Endothelial cell of umbilical vein (primary cell): ENCODE measurements around the gene MTFR1L. TPM values are rescaled to one million over a fixed set of nuclear protein-coding genes. Genes with fewer than 3 reads are reported as not detected.

ENCODE experiments used
- BruUV-seq: library from RNA; stranded (reverse); fragments of 400-500 nt; replicated peaks from 2 replicates; lab custom pipeline; 2021; lab: Mats Ljungman, UMichigan
- CTCF ChIA-PET: fragments of 300-600, 350-600 bp; sonication (Branson Sonifier 250); formaldehyde crosslinking; loops from one replicate; lab custom pipeline; 2021; ENCODE audit warnings: antibody characterized with exemption, inconsistent platforms; lab: Charles Lee
- POLR2A ChIA-PET: fragments of 300-600, 350-600 bp; sonication (Branson Sonifier 250); formaldehyde crosslinking; loops from one replicate; lab custom pipeline; 2021; ENCODE audit warnings: antibody characterized with exemption, inconsistent platforms; lab: Charles Lee
- DNase-seq: peaks from one replicate; pipeline ENCODE4 v3.0.0-alpha.2; 2011; ENCODE audit warnings: low read depth, low spot score
- FAIRE-seq: peaks from 2 replicates; lab custom pipeline; 2011; peaks lifted over from hg19 to GRCh38; lab: Jason Lieb, UNC
- H2AFZ ChIP-seq: 2 replicates; pipeline ENCODE4 v1.6.0; 2012; ENCODE audit warnings: low read depth, low read length, control low read depth, inconsistent platforms
- H3K27ac ChIP-seq: 2 replicates; pipeline ENCODE4 v1.5.1; 2011; ENCODE audit warnings: low read depth, mild to moderate bottlenecking, control low read depth, low read length, moderate library complexity; ENCODE audit not compliant: insufficient read depth
- H3K27me3 ChIP-seq, 2 experiments: 2 replicates each; pipeline versions ENCODE4 v1.6.0 to v1.6.1; 2011; ENCODE audit warnings: low read length in 2 of 2, mixed read lengths in 1 of 2; ENCODE audit not compliant: control insufficient read depth in 2 of 2, insufficient read depth in 2 of 2
- H3K36me3 ChIP-seq, 2 experiments: 2 replicates in 1 of 2; 3 replicates in 1 of 2; pipeline ENCODE4 v1.5.1; 2011; ENCODE audit warnings: low read length in 2 of 2, mild to moderate bottlenecking in 1 of 2, moderate library complexity in 1 of 2; ENCODE audit not compliant: control insufficient read depth in 2 of 2, insufficient read depth in 2 of 2; ENCODE audit errors: extremely low read depth in 1 of 2
- H3K4me1 ChIP-seq: 3 replicates; pipeline ENCODE4 v1.5.1; 2011; ENCODE audit warnings: mild to moderate bottlenecking, low read length; ENCODE audit not compliant: control insufficient read depth, insufficient read depth; ENCODE audit errors: extremely low read depth
- H3K4me2 ChIP-seq: 2 replicates; pipeline ENCODE4 v1.6.1; 2011; ENCODE audit warnings: low read length, control low read depth, mixed read lengths; ENCODE audit not compliant: insufficient read depth
- H3K4me3 ChIP-seq, 3 experiments: fragments of 200-600 bp in 1 of 3; sonication (generic), shearing (Covaris generic) in 1 of 3; replicated peaks in 1 of 3; 2 replicates each; pipeline ENCODE4 v1.5.1; 2011 to 2016; ENCODE audit warnings: control low read depth in 3 of 3, low read length in 3 of 3, mild to moderate bottlenecking in 2 of 3, inconsistent platforms in 1 of 3, low read depth in 1 of 3, moderate library complexity in 1 of 3; ENCODE audit not compliant: insufficient read depth in 1 of 3
- H3K79me2 ChIP-seq: 2 replicates; pipeline ENCODE4 v1.6.0; 2012; ENCODE audit warnings: low read length, inconsistent platforms; ENCODE audit not compliant: control insufficient read depth, insufficient read depth
- H3K9ac ChIP-seq: replicated peaks from 2 replicates; pipeline ENCODE3; 2011; ENCODE audit warnings: low read length, control low read depth; ENCODE audit not compliant: insufficient read depth; ENCODE audit errors: extremely low read depth
- H3K9me1 ChIP-seq: replicated peaks from 3 replicates; pipeline ENCODE4 v1.6.0; 2011; ENCODE audit warnings: mild to moderate bottlenecking, low read length; ENCODE audit not compliant: control insufficient read depth, insufficient read depth; ENCODE audit errors: extremely low read depth
- H3K9me3 ChIP-seq: replicated peaks from 2 replicates; pipeline ENCODE4 v1.5.1; 2012; ENCODE audit warnings: low read length, inconsistent platforms; ENCODE audit not compliant: control insufficient read depth, insufficient read depth
- H4K20me1 ChIP-seq: replicated peaks from 2 replicates; pipeline ENCODE3; 2011; ENCODE audit warnings: mild to moderate bottlenecking, low read length; ENCODE audit not compliant: control insufficient read depth, insufficient read depth; ENCODE audit errors: extremely low read depth
- EZH2 ChIP-seq: IDR thresholded peaks from 2 replicates; pipeline ENCODE4 v1.6.1; 2012; ENCODE audit warnings: borderline replicate concordance, low read depth, mild to moderate bottlenecking, moderate library complexity, low read length, inconsistent platforms; ENCODE audit not compliant: severe bottlenecking
- FOS ChIP-seq: IDR thresholded peaks from 2 replicates; pipeline ENCODE4 v1.6.1; 2011; ENCODE audit warnings: mild to moderate bottlenecking, low read length, moderate library complexity, borderline replicate concordance; ENCODE audit not compliant: insufficient read depth
- GATA2 ChIP-seq: IDR thresholded peaks from 2 replicates; pipeline ENCODE4 v1.7.0; 2011; ENCODE audit warnings: low read depth, mild to moderate bottlenecking, moderate library complexity, mixed read lengths, low read length; ENCODE audit not compliant: insufficient read length, insufficient read depth
- JUN ChIP-seq: IDR thresholded peaks from 2 replicates; pipeline ENCODE4 v1.6.1; 2011; ENCODE audit warnings: borderline replicate concordance, low read depth; ENCODE audit not compliant: insufficient read length, insufficient read depth
- MYC ChIP-seq: IDR thresholded peaks from one replicate; pipeline ENCODE4 v1.6.1; 2011; ENCODE audit warnings: mild to moderate bottlenecking, low read depth, low read length
- POLR2A ChIP-seq: IDR thresholded peaks from 2 replicates; pipeline ENCODE4 v1.6.1; 2012; ENCODE audit warnings: low read depth, mild to moderate bottlenecking, control low read depth, low read length
- POLR2AphosphoS5 ChIP-seq: IDR thresholded peaks from 2 replicates; pipeline ENCODE4 v1.6.1; 2012; ENCODE audit warnings: low read depth, mild to moderate bottlenecking, control low read depth, low read length, moderate library complexity; ENCODE audit not compliant: insufficient read depth
- dilution Hi-C: fragments of 300-500 bp; cut with MboI; formaldehyde crosslinking; loops from one replicate; pipeline ENCODE4 v1.15.0; 2019; ENCODE audit warnings: low sequenced_read_pairs; ENCODE audit not compliant: extremely low pct_ligation_motif_present
- intact Hi-C: fragments of 100-400 bp; cut with micrococcal nuclease; formaldehyde crosslinking; loops from one replicate; pipeline ENCODE4 v1.10.0; 2022
- polyA plus RNA-seq, 4 experiments: library from polyadenylated mRNA; depleted of rRNA in 3 of 4; stranded (reverse) in 3 of 4; unstranded in 1 of 4; fragments of >200 nt; gene quantifications; 2 replicates each; pipeline versions ENCODE4 v1.2.1 to v1.2.3, GENCODE V29; 2011 to 2012; ENCODE audit warnings: missing spikeins in 1 of 4
- total RNA-seq: library from RNA; stranded (reverse); gene quantifications from 2 replicates; pipeline ENCODE4 v1.2.3, GENCODE V29; 2021
- TF ChIP-seq, protein P1 (sequence below), 2 donors: IDR thresholded peaks; 1 replicate in 1 of 2; 2 replicates in 1 of 2; pipeline ENCODE4 v1.5.1; 2011; ENCODE audit warnings: low read length in 2 of 2, mild to moderate bottlenecking in 2 of 2, moderate library complexity in 2 of 2, control low read depth in 1 of 2, inconsistent platforms in 1 of 2, low read depth in 1 of 2; ENCODE audit not compliant: insufficient read depth in 1 of 2; ENCODE audit errors: extremely low read depth in 1 of 2
- TF ChIP-seq, protein P2 (sequence below): IDR thresholded peaks from 2 replicates; pipeline ENCODE4 v1.6.1; 2011; ENCODE audit not compliant: insufficient read depth, insufficient read length

Gene MTFR1L
- total and polyA plus RNA-seq, 2 donors (not counting 3 experiments of a cell fraction or from before 2014, with no cell fraction given): 34.8 to 45.5 TPM

DNA sequence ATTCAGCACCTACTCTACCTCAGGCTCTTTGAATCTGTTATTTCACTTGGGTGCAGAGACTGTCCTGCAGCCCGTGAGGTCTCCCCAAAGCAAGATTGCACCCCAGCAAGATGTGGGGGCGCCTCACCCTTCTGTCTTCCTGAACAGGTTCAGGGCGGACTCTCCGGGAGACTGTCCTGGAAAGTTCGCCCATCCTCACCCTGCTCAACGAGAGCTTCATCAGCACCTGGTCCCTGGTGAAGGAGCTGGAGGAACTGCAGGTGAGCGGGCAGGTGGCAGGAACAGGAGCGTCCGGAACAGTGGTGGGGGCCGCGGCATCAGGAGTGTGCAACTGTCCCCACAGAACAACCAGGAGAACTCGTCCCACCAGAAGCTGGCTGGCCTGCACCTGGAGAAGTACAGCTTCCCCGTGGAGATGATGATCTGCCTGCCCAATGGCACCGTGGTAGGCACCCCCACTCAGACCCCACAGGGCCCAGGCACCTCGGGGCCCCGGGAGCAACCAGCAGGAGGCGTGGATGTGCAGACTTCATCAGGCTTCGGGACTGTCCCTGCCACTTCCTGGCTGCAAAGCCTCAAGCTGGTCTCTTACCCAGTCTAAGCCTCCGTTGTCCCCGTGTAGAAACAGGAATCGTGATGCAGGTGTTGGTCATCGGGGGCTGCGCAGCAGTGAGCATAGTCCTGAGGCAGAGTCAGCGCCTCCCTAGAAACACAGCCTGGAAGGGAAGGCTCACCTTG is 5.9 kb upstream of the MTFR1L start:
- H3K4me2 ChIP-seq: no peak overlapping the region
- no peak overlapping the region for H3K9ac ChIP-seq
- no peaks in the 10 kb centered on the region for H4K20me1 ChIP-seq
- no peaks in the 10 kb centered on the region for H3K9me1 ChIP-seq
- no peaks in the 10 kb centered on the region for H3K79me2 ChIP-seq
- POLR2A ChIA-PET: no interaction called here
- no peak for DNase-seq
- intact Hi-C loops: no loop called here
- no peaks in the 10 kb centered on the region for H3K9me3 ChIP-seq
- dilution Hi-C loops: no loop called here
- peaks cover 7 to 57% of the 10 kb centered on the region in 2 experiments for H3K36me3 ChIP-seq
- no peak for TF ChIP-seq JUN
- TF ChIP-seq FOS: no peak
- no peak for TF ChIP-seq EZH2
- TF ChIP-seq, protein P1, sequence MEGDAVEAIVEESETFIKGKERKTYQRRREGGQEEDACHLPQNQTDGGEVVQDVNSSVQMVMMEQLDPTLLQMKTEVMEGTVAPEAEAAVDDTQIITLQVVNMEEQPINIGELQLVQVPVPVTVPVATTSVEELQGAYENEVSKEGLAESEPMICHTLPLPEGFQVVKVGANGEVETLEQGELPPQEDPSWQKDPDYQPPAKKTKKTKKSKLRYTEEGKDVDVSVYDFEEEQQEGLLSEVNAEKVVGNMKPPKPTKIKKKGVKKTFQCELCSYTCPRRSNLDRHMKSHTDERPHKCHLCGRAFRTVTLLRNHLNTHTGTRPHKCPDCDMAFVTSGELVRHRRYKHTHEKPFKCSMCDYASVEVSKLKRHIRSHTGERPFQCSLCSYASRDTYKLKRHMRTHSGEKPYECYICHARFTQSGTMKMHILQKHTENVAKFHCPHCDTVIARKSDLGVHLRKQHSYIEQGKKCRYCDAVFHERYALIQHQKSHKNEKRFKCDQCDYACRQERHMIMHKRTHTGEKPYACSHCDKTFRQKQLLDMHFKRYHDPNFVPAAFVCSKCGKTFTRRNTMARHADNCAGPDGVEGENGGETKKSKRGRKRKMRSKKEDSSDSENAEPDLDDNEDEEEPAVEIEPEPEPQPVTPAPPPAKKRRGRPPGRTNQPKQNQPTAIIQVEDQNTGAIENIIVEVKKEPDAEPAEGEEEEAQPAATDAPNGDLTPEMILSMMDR (IDR thresholded peaks at IDR 0.05; ENCODE audit: extremely low read depth in 1 of 2, insufficient read depth in 1 of 2, low read depth in 1 of 2, low read length in 2 of 2): no peak
- no peak for TF ChIP-seq POLR2AphosphoS5
- TF ChIP-seq POLR2A: no peak
- TF ChIP-seq GATA2: no peak
- TF ChIP-seq, protein P2, sequence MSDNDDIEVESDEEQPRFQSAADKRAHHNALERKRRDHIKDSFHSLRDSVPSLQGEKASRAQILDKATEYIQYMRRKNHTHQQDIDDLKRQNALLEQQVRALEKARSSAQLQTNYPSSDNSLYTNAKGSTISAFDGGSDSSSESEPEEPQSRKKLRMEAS: no peak
- TF ChIP-seq MYC: no peak
- CTCF ChIA-PET: interaction anchor here (0.8 to 1.2 kb wide), 2 partner anchors 9 to 205 kb away, joined by 3 read pairs; no protein-coding TSS in a partner anchor
- FAIRE-seq: no peak
- no peak overlapping the region for H3K27ac ChIP-seq
- H3K4me3 ChIP-seq: no peak overlapping the region
- H3K4me1 ChIP-seq: no peaks in the 10 kb centered on the region
- no peaks in the 10 kb centered on the region for H3K27me3 ChIP-seq
- no peak overlapping the region for H2AFZ ChIP-seq
- no TSS peak for BruUV-seq
